Lung microvascular endothelial cell (primary cell): ENCODE results near the gene SPDYA. TPM values are rescaled to one million over a fixed set of nuclear protein-coding genes. Genes with fewer than 3 reads are reported as not detected.

Source experiments
- total RNA-seq: library from RNA; depleted of rRNA; stranded (reverse); fragments of >200 nt; gene quantifications from 2 replicates; pipeline ENCODE4 v1.2.1, GENCODE V29; 2014

The SPDYA gene
- total RNA-seq, 1 donor from 2014 or later = 0.20 TPM

Other genes starting within 250 kb of the SPDYA start
- 81.7 and 87.7 TPM in 2 replicates for gene PPP1CB, start 59.0 kb upstream of the SPDYA start, total RNA-seq
- gene TRMT61B, start 59.5 kb downstream of the SPDYA start, total RNA-seq = 6.8 and 13.1 TPM in 2 replicates
- gene WDR43, start 83.8 kb downstream of the SPDYA start, total RNA-seq = 35.3 and 51.6 TPM in 2 replicates
- gene TOGARAM2, start 170.5 kb downstream of the SPDYA start, total RNA-seq = under 0.01 TPM in 2 replicates